ENCODE data around the gene MACIR. TPM values are rescaled to one million over a fixed set of nuclear protein-coding genes. Genes with fewer than 3 reads are reported as not detected.

The MACIR gene
- total RNA-seq, 1 experiment from 2014 or later: 12.4 TPM

- Mint-ChIP-seq H3K27ac (no peak overlapping the region), H3K36me3 (no peaks in the 10 kb centered on the region), H3K4me3 (no peak overlapping the region), H3K9me3 (peaks cover 16% of the 10 kb centered on the region), H3K4me1 (no peaks in the 10 kb centered on the region), H3K27me3 (ENCODE audit: low read depth) (no peaks in the 10 kb centered on the region)
- ATAC-seq: no peak
- no peak for DNase-seq (ENCODE audit: low spot score)
- TF ChIP-seq GTF2I (CRISPR knock-in tag; conservative IDR thresholded peaks at IDR 0.05) (no peak), SMAD3 (CRISPR knock-in tag; IDR thresholded peaks at IDR 0.05; ENCODE audit: borderline replicate concordance) (no peak), FOXK1 (CRISPR knock-in tag; IDR thresholded peaks at IDR 0.05) (no peak), NR1H2 (CRISPR knock-in tag; IDR thresholded peaks at IDR 0.05) (no peak), ZSCAN18 (CRISPR knock-in tag; IDR thresholded peaks at IDR 0.05) (no peak), SOX15 (CRISPR knock-in tag; IDR thresholded peaks at IDR 0.05) (no peak), NR3C1 (CRISPR knock-in tag; conservative IDR thresholded peaks at IDR 0.05; ENCODE audit: low read depth) (no peak), PRDM15 (CRISPR knock-in tag; IDR thresholded peaks at IDR 0.05) (no peak), E2F4 (CRISPR knock-in tag; IDR thresholded peaks at IDR 0.05; ENCODE audit: borderline replicate concordance, low read depth) (no peak), ZNF416 (CRISPR knock-in tag; IDR thresholded peaks at IDR 0.05) (no peak), MYBL2 (CRISPR knock-in tag; IDR thresholded peaks at IDR 0.05) (no peak), CREB1 (CRISPR knock-in tag; IDR thresholded peaks at IDR 0.05) (no peak), ZNF121 (CRISPR knock-in tag; IDR thresholded peaks at IDR 0.05) (no peak), ZNF425 (CRISPR knock-in tag; conservative IDR thresholded peaks at IDR 0.05) (no peak), ZNF232 (CRISPR knock-in tag; IDR thresholded peaks at IDR 0.05) (no peak), FOXP4 (CRISPR knock-in tag; IDR thresholded peaks at IDR 0.05) (no peak)
- POLR2A ChIA-PET: no interaction called here
- CTCF ChIA-PET: no interaction called here
Observed at GRCh38 chr5:103307470-103307869, 48.9 kb downstream of the MACIR start.

GRCh38 chr5:103308774-103309173 is 50.2 kb downstream of the MACIR start:
- no peak for DNase-seq (ENCODE audit: low spot score)
- peaks cover 16% of the 10 kb centered on the region for H3K9me3 Mint-ChIP-seq
- H3K27me3 Mint-ChIP-seq (ENCODE audit: low read depth): no peaks in the 10 kb centered on the region
- ChIA-PET CTCF (no interaction called here), POLR2A (no interaction called here)
- ATAC-seq: no peak
- H3K36me3 Mint-ChIP-seq: no peaks in the 10 kb centered on the region
- H3K4me1 Mint-ChIP-seq: no peaks in the 10 kb centered on the region
- no peak overlapping the region for H3K4me3 Mint-ChIP-seq
- no peak for TF ChIP-seq SP1 (CRISPR knock-in tag; conservative IDR thresholded peaks at IDR 0.05)
- TF ChIP-seq HMGA2 (CRISPR knock-in tag; IDR thresholded peaks at IDR 0.05): no peak
- TF ChIP-seq FOXJ3 (CRISPR knock-in tag; IDR thresholded peaks at IDR 0.05; ENCODE audit: borderline replicate concordance): no peak
- no peak for TF ChIP-seq FOXP4 (CRISPR knock-in tag; IDR thresholded peaks at IDR 0.05)
- no peak for TF ChIP-seq ETV6 (CRISPR knock-in tag; IDR thresholded peaks at IDR 0.05)
- TF ChIP-seq CDX4 (CRISPR knock-in tag; IDR thresholded peaks at IDR 0.05; ENCODE audit: borderline replicate concordance): no peak
- no peak overlapping the region for H3K27ac Mint-ChIP-seq
